Measurements from ENCODE around the gene CDCP1.

- TF ChIP-seq POLR2A (IDR thresholded peaks at IDR 0.05; ENCODE audit: low read length) (no peak), GATA1 (IDR thresholded peaks at IDR 0.05; ENCODE audit: low read depth, low read length) (no peak)
Observed at GRCh38 chr3:45123581-45124269, 22.5 kb downstream of the CDCP1 start.
